Neuron (in vitro differentiated cells): ENCODE results near the gene AIFM2.
A peak's percentile ranks its signal among the peaks of the same experiment; 100 is the strongest.
"Not testable (repeated sequence)": the region's sequence is repeated elsewhere in the genome, so short reads cannot be mapped to it uniquely, and the experiment has no call there.

Source experiments
- H2AFZ ChIP-seq: one replicate; pipeline ENCODE4 v1.6.1; 2013; ENCODE audit warnings: low read depth, mild to moderate bottlenecking, inconsistent platforms, low read length, moderate library complexity
- H3K27me3 ChIP-seq: one replicate; pipeline ENCODE4 v1.6.1; 2013; ENCODE audit warnings: low read length; ENCODE audit not compliant: insufficient read depth
- H3K36me3 ChIP-seq: one replicate; pipeline ENCODE4 v1.6.1; 2013; ENCODE audit warnings: low read length; ENCODE audit not compliant: insufficient read depth
- H3K4me1 ChIP-seq: one replicate; pipeline ENCODE4 v1.6.1; 2013; ENCODE audit warnings: low read length; ENCODE audit not compliant: insufficient read depth
- H3K4me3 ChIP-seq: 2 replicates; pipeline ENCODE4 v1.5.1; 2013; ENCODE audit warnings: mild to moderate bottlenecking, low read length, moderate library complexity
- H3K9me3 ChIP-seq: one replicate; pipeline ENCODE4 v1.6.1; 2013; ENCODE audit warnings: low read length

AIFM2 gene

GRCh38 chr10:70132098-70133029 is at the start of gene AIFM2:
Gene AIFM2 (minus strand): TSS chr10:70132825. CDS start chr10:70124084, 8,741 bp downstream.
- H3K27me3 ChIP-seq, result peaks cover 19% of the 10 kb centered on the region
- peaks cover 6% of the 10 kb centered on the region for H3K4me1 ChIP-seq
- peak within 1 kb of the TSS; percentile 44 for H3K4me3 ChIP-seq
- no peaks in the 10 kb centered on the region for H3K36me3 ChIP-seq
- peaks cover 2% of the 10 kb centered on the region for H3K9me3 ChIP-seq
- H2AFZ ChIP-seq, result peak within 1 kb of the TSS; percentile 18

- not testable (repeated sequence) for H3K4me3 ChIP-seq, H3K27me3 ChIP-seq, H2AFZ ChIP-seq, H3K9me3 ChIP-seq, H3K36me3 ChIP-seq, H3K4me1 ChIP-seq
Observed at GRCh38 chr10:70179209-70179608, 46.6 kb upstream of the AIFM2 start.

- H3K9me3 ChIP-seq, result peaks cover 3% of the 10 kb centered on the region
- no peaks in the 10 kb centered on the region for H3K4me1 ChIP-seq
- H2AFZ ChIP-seq, result no peak overlapping the region
- H3K4me3 ChIP-seq, result no peak overlapping the region
- no peaks in the 10 kb centered on the region for H3K36me3 ChIP-seq
- no peaks in the 10 kb centered on the region for H3K27me3 ChIP-seq
Observed at GRCh38 chr10:70178139-70178725, 45.6 kb upstream of the AIFM2 start.

- Histone ChIP-seq H3K9me3 (peaks cover 3% of the 10 kb centered on the region), H3K36me3 (no peaks in the 10 kb centered on the region), H3K27me3 (no peaks in the 10 kb centered on the region), H2AFZ (no peak overlapping the region), H3K4me1 (no peaks in the 10 kb centered on the region), H3K4me3 (no peak overlapping the region)
Observed at GRCh38 chr10:70176441-70176840, 43.8 kb upstream of the AIFM2 start.

GRCh38 chr10:70175516-70175915 is 42.9 kb upstream of the AIFM2 start:
- H3K4me3 ChIP-seq, result no peak overlapping the region
- no peak overlapping the region for H2AFZ ChIP-seq
- no peaks in the 10 kb centered on the region for H3K4me1 ChIP-seq
- no peaks in the 10 kb centered on the region for H3K36me3 ChIP-seq
- no peaks in the 10 kb centered on the region for H3K27me3 ChIP-seq
- peaks cover 3% of the 10 kb centered on the region for H3K9me3 ChIP-seq

GRCh38 chr10:70174058-70174741 is 41.6 kb upstream of the AIFM2 start:
- peaks cover 4% of the 10 kb centered on the region for H3K4me1 ChIP-seq
- no peaks in the 10 kb centered on the region for H3K9me3 ChIP-seq
- H3K4me3 ChIP-seq, result no peak overlapping the region
- no peak overlapping the region for H2AFZ ChIP-seq
- no peaks in the 10 kb centered on the region for H3K36me3 ChIP-seq
- no peaks in the 10 kb centered on the region for H3K27me3 ChIP-seq

- Histone ChIP-seq H3K4me3 (peak overlapping the region; percentile 95), H3K4me1 (peaks cover 4% of the 10 kb centered on the region), H3K36me3 (peaks cover 15% of the 10 kb centered on the region), H3K27me3 (no peaks in the 10 kb centered on the region), H3K9me3 (no peaks in the 10 kb centered on the region), H2AFZ (no peak overlapping the region)
Observed at GRCh38 chr10:70169649-70170364, 37.2 kb upstream of the AIFM2 start.

- H3K9me3 ChIP-seq, result no peaks in the 10 kb centered on the region
- H2AFZ ChIP-seq, result no peak overlapping the region
- H3K4me3 ChIP-seq, result peak overlapping the region; percentile 95
- H3K4me1 ChIP-seq, result peaks cover 4% of the 10 kb centered on the region
- H3K36me3 ChIP-seq, result peaks cover 17% of the 10 kb centered on the region
- no peaks in the 10 kb centered on the region for H3K27me3 ChIP-seq
Observed at GRCh38 chr10:70169011-70169410, 36.4 kb upstream of the AIFM2 start.

- Histone ChIP-seq H3K27me3 (no peaks in the 10 kb centered on the region), H2AFZ (no peak overlapping the region), H3K9me3 (no peaks in the 10 kb centered on the region), H3K36me3 (peaks cover 17% of the 10 kb centered on the region), H3K4me3 (no peak overlapping the region), H3K4me1 (peaks cover 4% of the 10 kb centered on the region)
Observed at GRCh38 chr10:70167246-70167645, 34.6 kb upstream of the AIFM2 start.

- H3K36me3 ChIP-seq, result peaks cover 24% of the 10 kb centered on the region
Observed at GRCh38 chr10:70166394-70166793, 33.8 kb upstream of the AIFM2 start.

GRCh38 chr10:70164163-70164562 is 31.5 kb upstream of the AIFM2 start:
- no peak overlapping the region for H2AFZ ChIP-seq
- H3K36me3 ChIP-seq, result peaks cover 46% of the 10 kb centered on the region
- no peaks in the 10 kb centered on the region for H3K4me1 ChIP-seq
- no peak overlapping the region for H3K4me3 ChIP-seq
- no peaks in the 10 kb centered on the region for H3K27me3 ChIP-seq
- H3K9me3 ChIP-seq, result no peaks in the 10 kb centered on the region

More at GRCh38 chr10:70166394-70166793, 33.8 kb upstream of the AIFM2 start:
- Histone ChIP-seq H3K4me1 (peaks cover 4% of the 10 kb centered on the region), H3K9me3 (no peaks in the 10 kb centered on the region), H2AFZ (no peak overlapping the region), H3K27me3 (no peaks in the 10 kb centered on the region), H3K4me3 (no peak overlapping the region)

GRCh38 chr10:70163448-70163847 is 30.8 kb upstream of the AIFM2 start:
- Histone ChIP-seq H3K4me3 (no peak overlapping the region), H3K27me3 (no peaks in the 10 kb centered on the region), H3K4me1 (no peaks in the 10 kb centered on the region), H3K9me3 (no peaks in the 10 kb centered on the region), H3K36me3 (peaks cover 46% of the 10 kb centered on the region), H2AFZ (no peak overlapping the region)

GRCh38 chr10:70162892-70163201 is 30.2 kb upstream of the AIFM2 start:
- peaks cover 52% of the 10 kb centered on the region for H3K36me3 ChIP-seq
- H3K4me1 ChIP-seq, result no peaks in the 10 kb centered on the region
- H2AFZ ChIP-seq, result no peak overlapping the region
- no peaks in the 10 kb centered on the region for H3K27me3 ChIP-seq
- no peaks in the 10 kb centered on the region for H3K9me3 ChIP-seq
- H3K4me3 ChIP-seq, result no peak overlapping the region
